SK-N-SH treated with all-trans-retinoic acid at 6 μM for 48 hours (cell line): ENCODE measurements around the gene MTUS2.

ENCODE experiments used
- CSDC2 ChIP-seq: fragments of 250-450 bp; sonication (Bioruptor Pico); IDR thresholded peaks from 2 replicates; pipeline ENCODE4 v1.5.0; 2020; ENCODE audit warnings: mild to moderate bottlenecking, moderate library complexity
- SNAI2 ChIP-seq: fragments of 250-450 bp; sonication (Bioruptor Pico); IDR thresholded peaks from 2 replicates; pipeline ENCODE4 v1.5.0; 2020; ENCODE audit warnings: mild to moderate bottlenecking, moderate library complexity
- TOX ChIP-seq: fragments of 250-450 bp; sonication (Bioruptor Pico); IDR thresholded peaks from 2 replicates; pipeline ENCODE4 v1.8.0; 2021; ENCODE audit warnings: mild to moderate bottlenecking, moderate library complexity, borderline replicate concordance
- ZC3H10 ChIP-seq: fragments of 250-450 bp; sonication (Bioruptor Pico); IDR thresholded peaks from 2 replicates; pipeline ENCODE4 v1.5.1; 2021; ENCODE audit warnings: mild to moderate bottlenecking, moderate library complexity
- ZFP3 ChIP-seq: fragments of 250-450 bp; sonication (Bioruptor Pico); IDR thresholded peaks from 2 replicates; pipeline ENCODE4 v1.5.0; 2020; ENCODE audit warnings: mild to moderate bottlenecking, moderate library complexity
- ZFP30 ChIP-seq: fragments of 450-650 bp; formaldehyde crosslinking; IDR thresholded peaks from 2 replicates; pipeline ENCODE4 v1.5.0; 2022; ENCODE audit warnings: mild to moderate bottlenecking, moderate library complexity

DNA sequence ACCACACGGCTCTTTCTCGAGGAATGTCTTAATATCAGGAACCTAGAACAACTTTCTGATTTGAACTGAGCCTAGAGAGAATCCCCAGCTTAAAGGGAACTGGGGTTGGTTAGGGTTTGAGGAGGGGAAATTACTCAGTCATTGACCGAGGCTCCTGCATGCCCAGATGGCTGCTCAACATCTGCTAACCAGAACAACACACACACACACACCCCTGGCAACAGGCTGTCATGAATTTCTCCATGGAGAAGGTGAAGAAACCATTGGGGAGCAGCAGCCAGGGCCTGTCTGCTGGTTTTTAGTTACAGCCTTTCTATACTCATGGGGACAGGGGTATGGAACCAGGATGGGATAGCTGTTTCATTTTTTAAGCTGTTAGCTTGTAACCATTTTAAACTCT lies 5.2 kb downstream of the MTUS2 start:
- TF ChIP-seq TOX (CRISPR knock-in tag) (no peak), ZFP3 (CRISPR knock-in tag) (no peak), ZC3H10 (CRISPR knock-in tag) (no peak), CSDC2 (CRISPR knock-in tag) (no peak), ZFP30 (CRISPR knock-in tag) (no peak), SNAI2 (no peak)
